RWPE1 (cell line): ENCODE results near the gene PIK3CD.
"Not testable (repeated sequence)": the region's sequence is repeated elsewhere in the genome, so short reads cannot be mapped to it uniquely, and the experiment has no call there.

Source experiments
- CTCF ChIA-PET: fragments of 350-600 bp; sonication (Branson Sonifier 250); formaldehyde crosslinking; extraction: SDS; loops from one replicate; lab custom pipeline; 2021; lab: Yijun Ruan, JAX
- POLR2A ChIA-PET: fragments of 400-600 bp; formaldehyde crosslinking; extraction: SDS; loops from one replicate; lab custom pipeline; 2020; ENCODE audit warnings: antibody characterized with exemption; ENCODE audit not compliant: low non-redundant PET; lab: Yijun Ruan, JAX
- DNase-seq: peaks from one replicate; pipeline ENCODE4 v3.0.0; 2012; ENCODE audit warnings: low spot score
- H3K27ac ChIP-seq: fragments of 450-650 bp; 2 replicates; pipeline ENCODE4 v1.5.1; 2017
- TF ChIP-seq, protein P1 (sequence below): fragments of 450-650 bp; conservative IDR thresholded peaks from 2 replicates; pipeline ENCODE4 v1.5.1; 2017; ENCODE audit warnings: low read depth, mild to moderate bottlenecking

The PIK3CD gene

GRCh38 chr1:9705337-9706093, 54.0 kb downstream of the PIK3CD start:
- TF ChIP-seq, protein P1, sequence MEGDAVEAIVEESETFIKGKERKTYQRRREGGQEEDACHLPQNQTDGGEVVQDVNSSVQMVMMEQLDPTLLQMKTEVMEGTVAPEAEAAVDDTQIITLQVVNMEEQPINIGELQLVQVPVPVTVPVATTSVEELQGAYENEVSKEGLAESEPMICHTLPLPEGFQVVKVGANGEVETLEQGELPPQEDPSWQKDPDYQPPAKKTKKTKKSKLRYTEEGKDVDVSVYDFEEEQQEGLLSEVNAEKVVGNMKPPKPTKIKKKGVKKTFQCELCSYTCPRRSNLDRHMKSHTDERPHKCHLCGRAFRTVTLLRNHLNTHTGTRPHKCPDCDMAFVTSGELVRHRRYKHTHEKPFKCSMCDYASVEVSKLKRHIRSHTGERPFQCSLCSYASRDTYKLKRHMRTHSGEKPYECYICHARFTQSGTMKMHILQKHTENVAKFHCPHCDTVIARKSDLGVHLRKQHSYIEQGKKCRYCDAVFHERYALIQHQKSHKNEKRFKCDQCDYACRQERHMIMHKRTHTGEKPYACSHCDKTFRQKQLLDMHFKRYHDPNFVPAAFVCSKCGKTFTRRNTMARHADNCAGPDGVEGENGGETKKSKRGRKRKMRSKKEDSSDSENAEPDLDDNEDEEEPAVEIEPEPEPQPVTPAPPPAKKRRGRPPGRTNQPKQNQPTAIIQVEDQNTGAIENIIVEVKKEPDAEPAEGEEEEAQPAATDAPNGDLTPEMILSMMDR: no peak
- no peak for DNase-seq
- ChIA-PET POLR2A (no interaction called here), CTCF (no interaction called here)
- H3K27ac ChIP-seq: no peak overlapping the region

DNA sequence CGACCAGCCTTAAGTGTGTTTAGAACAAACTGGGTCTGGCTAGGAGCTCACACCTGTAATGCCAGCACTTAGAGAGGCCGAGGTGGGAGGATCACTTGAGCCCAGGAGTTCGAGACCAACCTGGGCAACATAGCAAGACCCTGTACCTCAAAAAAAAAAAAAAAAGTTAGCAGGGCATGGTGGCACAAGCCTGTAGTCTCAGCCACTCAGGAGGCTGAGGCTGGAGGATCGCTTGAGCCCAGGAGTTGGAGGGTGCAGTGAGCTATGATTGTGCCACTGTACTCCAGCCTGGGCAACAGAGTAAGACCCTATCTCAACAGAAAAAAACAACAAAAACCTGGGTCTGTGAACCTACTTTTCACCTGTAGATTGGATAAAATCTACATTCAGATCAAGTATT, 54.6 kb downstream of the PIK3CD start:
- ChIA-PET CTCF (no interaction called here), POLR2A (no interaction called here)
- TF ChIP-seq, protein P1: no peak
- DNase-seq: no peak
- no peak overlapping the region for H3K27ac ChIP-seq

- TF ChIP-seq, protein P1: no peak
- DNase-seq: no peak
- ChIA-PET CTCF (no interaction called here), POLR2A (no interaction called here)
- H3K27ac ChIP-seq: no peak overlapping the region
Measured at GRCh38 chr1:9710037-9710436, 58.5 kb downstream of the PIK3CD start.

- DNase-seq: no peak
- TF ChIP-seq, protein P1: no peak
- CTCF ChIA-PET: no interaction called here
- POLR2A ChIA-PET: no interaction called here
- no peak overlapping the region for H3K27ac ChIP-seq
Measured at GRCh38 chr1:9711466-9712020, 60.0 kb downstream of the PIK3CD start.

- H3K27ac ChIP-seq, CTCF ChIA-PET, POLR2A ChIA-PET, DNase-seq: not testable (repeated sequence)
Measured at GRCh38 chr1:9712767-9713166, 61.2 kb downstream of the PIK3CD start.

DNA sequence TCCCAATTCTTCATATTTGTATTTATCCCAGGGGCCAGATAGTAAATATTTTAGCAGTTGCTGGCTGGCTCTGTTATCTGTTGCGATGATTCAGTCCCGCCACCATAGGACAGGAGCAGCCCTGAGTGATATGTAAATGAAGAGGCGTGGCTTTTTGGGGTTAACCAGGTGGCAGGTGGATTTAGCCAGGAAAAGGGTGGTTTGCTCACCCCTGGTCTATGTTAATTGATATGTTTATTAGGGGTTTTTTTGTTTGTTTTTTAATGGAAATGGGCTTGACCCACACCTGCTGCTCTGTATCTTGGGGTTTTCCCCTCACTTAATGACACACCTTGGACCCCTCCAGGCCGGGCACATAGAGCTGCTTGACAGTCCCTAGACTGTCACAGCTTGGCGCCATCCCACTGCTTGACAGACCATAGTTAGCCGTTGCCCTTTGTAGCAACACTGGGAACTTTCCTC, 62.8 kb downstream of the PIK3CD start:
- TF ChIP-seq, protein P1: no peak
- peak; percentile 27 for DNase-seq
- CTCF ChIA-PET: interaction anchor here (0.6 to 0.7 kb wide), 2 partner anchors 121 to 130 kb away, joined by 3 to 4 read pairs; no protein-coding TSS in a partner anchor
- no peak overlapping the region for H3K27ac ChIP-seq
- POLR2A ChIA-PET: interaction anchor here (0.7 to 1.0 kb wide), 2 partner anchors 42 to 102 kb away, joined by 3 to 4 read pairs; no protein-coding TSS in a partner anchor
